PC-9 (cell line): ENCODE measurements around the gene PIP5K1A. TPM values are rescaled to one million over a fixed set of nuclear protein-coding genes. Genes with fewer than 3 reads are reported as not detected.
A peak's percentile ranks its signal among the peaks of the same experiment; 100 is the strongest.

ENCODE experiments used
- BruUV-seq: library from RNA; stranded (reverse); fragments of 400-500 nt; replicated peaks from 2 replicates; lab custom pipeline; 2021; lab: Mats Ljungman, UMichigan
- CTCF ChIA-PET: fragments of 300-600 bp; sonication (Branson Sonifier 250); formaldehyde crosslinking; loops from one replicate; lab custom pipeline; 2022; ENCODE audit warnings: antibody characterized with exemption; lab: Charles Lee
- POLR2A ChIA-PET: fragments of 300-600 bp; sonication (Branson Sonifier 250); formaldehyde crosslinking; loops from one replicate; lab custom pipeline; 2022; ENCODE audit warnings: antibody characterized with exemption; ENCODE audit not compliant: unreplicated experiment; lab: Charles Lee
- DNase-seq, 2 experiments: peaks; one replicate each; pipeline versions ENCODE4 v3.0.0 to v3.0.0-alpha.2; 2015 to 2022; ENCODE audit warnings: mixed read lengths in 1 of 2
- H2AFZ ChIP-seq: fragments of 200-600 bp; sonication (generic); 2 replicates; pipeline ENCODE4 v1.8.1; 2017; ENCODE audit warnings: antibody characterized with exemption
- H3F3A ChIP-seq: fragments of 200-600 bp; sonication (generic); 2 replicates; pipeline ENCODE4 v1.8.1; 2017; ENCODE audit warnings: antibody characterized with exemption, mild to moderate bottlenecking, low read depth; ENCODE audit not compliant: insufficient read depth
- H3K27ac ChIP-seq: fragments of 200-600 bp; sonication (generic); 2 replicates; pipeline ENCODE4 v1.6.1; 2016; ENCODE audit warnings: mixed run types
- H3K27me3 ChIP-seq: fragments of 200-600 bp; sonication (generic); 2 replicates; pipeline ENCODE4 v1.6.1; 2016; ENCODE audit warnings: low read depth, mixed run types; ENCODE audit not compliant: insufficient read depth
- H3K36me3 ChIP-seq: fragments of 200-600 bp; sonication (generic); 2 replicates; pipeline ENCODE4 v1.6.1; 2016; ENCODE audit warnings: low read depth, mixed run types
- H3K4me1 ChIP-seq: fragments of 200-600 bp; sonication (generic); replicated peaks from 2 replicates; pipeline ENCODE4 v1.6.1; 2016; ENCODE audit warnings: mixed run types; ENCODE audit not compliant: insufficient read depth
- H3K4me2 ChIP-seq: fragments of 200-600 bp; sonication (generic); 2 replicates; pipeline ENCODE4 v1.6.1; 2017; ENCODE audit warnings: mixed run types
- H3K4me3 ChIP-seq: fragments of 200-600 bp; sonication (generic); 2 replicates; pipeline ENCODE4 v1.6.1; 2016; ENCODE audit warnings: mixed run types
- H3K79me2 ChIP-seq: fragments of 200-600 bp; sonication (generic); 2 replicates; pipeline ENCODE4 v1.6.1; 2017; ENCODE audit warnings: low read depth, mixed run types
- H3K9me2 ChIP-seq: fragments of 200-600 bp; sonication (generic); 2 replicates; pipeline ENCODE4 v1.8.1; 2017; ENCODE audit warnings: mild to moderate bottlenecking; ENCODE audit not compliant: insufficient read depth
- H3K9me3 ChIP-seq: fragments of 200-600 bp; sonication (generic); 2 replicates; pipeline ENCODE4 v1.8.1; 2016; ENCODE audit warnings: low read depth; ENCODE audit not compliant: insufficient read depth
- H4K20me1 ChIP-seq: fragments of 200-600 bp; sonication (generic); 2 replicates; pipeline ENCODE4 v1.8.1; 2017; ENCODE audit not compliant: insufficient read depth
- EZH2 ChIP-seq: fragments of 200-600 bp; sonication (generic); IDR thresholded peaks from 2 replicates; pipeline ENCODE4 v1.8.0; 2017; ENCODE audit warnings: antibody characterized with exemption, low read depth
- intact Hi-C: fragments of 100-400 bp; cut with micrococcal nuclease; formaldehyde crosslinking; loops from one replicate; pipeline ENCODE4 v1.10.0; 2022; ENCODE audit not compliant: unreplicated experiment
- total RNA-seq: library from RNA; stranded (reverse); gene quantifications from 2 replicates; pipeline ENCODE4 v1.2.3, GENCODE V29; 2021
- TF ChIP-seq, protein P1 (sequence below): fragments of 200-600 bp; sonication (generic); conservative IDR thresholded peaks from 2 replicates; pipeline ENCODE4 v1.6.1; 2017; ENCODE audit warnings: mixed run types, antibody characterized with exemption, mild to moderate bottlenecking, moderate library complexity

The PIP5K1A gene
- total RNA-seq, 1 experiment from 2014 or later, result 69.7 TPM

DNA sequence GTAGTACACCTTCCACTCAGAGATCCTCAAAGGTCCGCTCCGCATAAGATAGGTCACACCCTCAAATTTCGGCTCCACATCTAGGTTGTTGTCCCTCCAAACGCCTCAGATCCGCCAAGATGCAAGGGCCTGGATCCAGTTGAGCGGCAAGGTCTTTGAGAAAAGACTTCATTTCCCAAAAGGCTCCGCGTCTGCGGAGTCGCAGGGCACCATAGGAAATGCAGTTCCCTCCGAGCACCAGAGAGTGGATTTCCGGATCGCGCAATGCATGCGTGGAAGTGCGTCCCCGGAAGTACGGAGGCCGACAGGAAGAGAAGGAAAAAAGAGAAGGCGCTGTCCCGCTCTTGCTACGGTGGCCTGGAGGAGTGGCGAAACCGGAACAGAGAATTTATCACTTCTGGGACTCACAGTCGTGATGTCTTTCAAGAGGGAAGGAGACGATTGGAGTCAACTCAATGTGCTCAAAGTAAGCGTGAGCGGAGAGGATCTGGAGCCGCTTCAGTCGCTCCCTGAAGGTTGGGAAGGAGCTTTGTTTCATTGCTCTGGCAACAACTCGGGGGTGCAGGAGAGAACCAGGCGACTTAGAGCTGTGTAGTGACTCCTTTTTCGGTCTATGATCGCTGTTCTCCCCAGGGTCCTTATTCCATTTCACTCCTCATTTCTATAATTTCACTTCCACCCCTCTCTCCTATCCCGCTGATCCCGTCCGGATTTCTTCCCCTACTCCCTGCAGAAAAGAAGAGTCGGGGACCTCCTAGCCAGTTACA is 32.4 kb upstream of the PIP5K1A start, which contains the start of the genes LYSMD1 and SCNM1:
LYSMD1 (minus strand) TSS at position 165 of the 767 bp plus-strand sequence. CDS start 644 bp downstream, outside the sequence.
SCNM1 (plus strand) TSS at position 407 of the 767 bp plus-strand sequence; CDS start at position 416, 9 bp downstream.
- H3K4me2 ChIP-seq, result peak within 1 kb of the TSS; percentile 96
- peaks cover 6% of the 10 kb centered on the region; the same call in 1 of the 2 replicates for H3F3A ChIP-seq
- H3K9me2 ChIP-seq, result no peaks in the 10 kb centered on the region
- TF ChIP-seq, protein P1, sequence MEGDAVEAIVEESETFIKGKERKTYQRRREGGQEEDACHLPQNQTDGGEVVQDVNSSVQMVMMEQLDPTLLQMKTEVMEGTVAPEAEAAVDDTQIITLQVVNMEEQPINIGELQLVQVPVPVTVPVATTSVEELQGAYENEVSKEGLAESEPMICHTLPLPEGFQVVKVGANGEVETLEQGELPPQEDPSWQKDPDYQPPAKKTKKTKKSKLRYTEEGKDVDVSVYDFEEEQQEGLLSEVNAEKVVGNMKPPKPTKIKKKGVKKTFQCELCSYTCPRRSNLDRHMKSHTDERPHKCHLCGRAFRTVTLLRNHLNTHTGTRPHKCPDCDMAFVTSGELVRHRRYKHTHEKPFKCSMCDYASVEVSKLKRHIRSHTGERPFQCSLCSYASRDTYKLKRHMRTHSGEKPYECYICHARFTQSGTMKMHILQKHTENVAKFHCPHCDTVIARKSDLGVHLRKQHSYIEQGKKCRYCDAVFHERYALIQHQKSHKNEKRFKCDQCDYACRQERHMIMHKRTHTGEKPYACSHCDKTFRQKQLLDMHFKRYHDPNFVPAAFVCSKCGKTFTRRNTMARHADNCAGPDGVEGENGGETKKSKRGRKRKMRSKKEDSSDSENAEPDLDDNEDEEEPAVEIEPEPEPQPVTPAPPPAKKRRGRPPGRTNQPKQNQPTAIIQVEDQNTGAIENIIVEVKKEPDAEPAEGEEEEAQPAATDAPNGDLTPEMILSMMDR, result no peak
- ChIA-PET CTCF (interaction anchor here (1.2 kb wide), 1 partner anchor 66 kb away, joined by 3 read pairs; no protein-coding TSS in a partner anchor), POLR2A (interaction anchor here (0.6 to 0.8 kb wide), 2 partner anchors 24 to 208 kb away, joined by 3 to 21 read pairs; partner anchors contain the start of gene VPS72)
- no peaks in the 10 kb centered on the region for H3K36me3 ChIP-seq
- H3K9me3 ChIP-seq, result no peaks in the 10 kb centered on the region
- H3K4me1 ChIP-seq, result peaks cover 15% of the 10 kb centered on the region; the same call in 1 of the 2 replicates
- H3K4me3 ChIP-seq, result peak within 1 kb of the TSS; percentile 64
- H3K79me2 ChIP-seq, result peaks cover 28% of the 10 kb centered on the region
- H4K20me1 ChIP-seq, result no peaks in the 10 kb centered on the region
- peak within 1 kb of the TSS; percentile 90 for H2AFZ ChIP-seq
- H3K27ac ChIP-seq, result peak within 1 kb of the TSS; percentile 66
- DNase-seq, result peak; percentile 94 to 96
- intact Hi-C loops, result loop anchor here (1.0 to 5.0 kb wide), 2 partner anchors 20 to 159 kb away; partner anchors contain the start of genes MINDY1, PRUNE1 and SEMA6C
- BruUV-seq, result TSS peak; percentile 78
- no peaks in the 10 kb centered on the region for H3K27me3 ChIP-seq

- ChIA-PET CTCF (interaction anchor here (1.2 kb wide), 1 partner anchor 67 kb away, joined by 3 read pairs; no protein-coding TSS in a partner anchor), POLR2A (interaction anchor here (0.6 to 0.8 kb wide), 4 partner anchors 23 to 904 kb away, joined by 3 to 13 read pairs (median 4); partner anchors contain the start of gene VPS72)
- Histone ChIP-seq H3K4me3 (peak overlapping the region; percentile 64), H3K9me2 (no peaks in the 10 kb centered on the region), H3K4me1 (peaks cover 15% of the 10 kb centered on the region; the same call in 1 of the 2 replicates), H3K27ac (peak overlapping the region; percentile 66), H2AFZ (peak overlapping the region; percentile 90), H4K20me1 (no peaks in the 10 kb centered on the region), H3K4me2 (peak overlapping the region; percentile 96), H3F3A (peaks cover 6% of the 10 kb centered on the region; the same call in 1 of the 2 replicates), H3K9me3 (no peaks in the 10 kb centered on the region), H3K79me2 (peaks cover 28% of the 10 kb centered on the region), H3K36me3 (no peaks in the 10 kb centered on the region), H3K27me3 (no peaks in the 10 kb centered on the region)
- TF ChIP-seq, protein P1, result no peak
- no peak for TF ChIP-seq EZH2
- intact Hi-C loops, result loop anchor here (5.0 kb wide), 1 partner anchor 159 kb away; the partner anchor contains the start of genes MINDY1 and PRUNE1
- DNase-seq, result peak; percentile 47 to 67
- BruUV-seq, result no TSS peak
These were observed 31.8 kb upstream of the PIP5K1A start for GRCh38 chr1:151166505-151166956.

DNA sequence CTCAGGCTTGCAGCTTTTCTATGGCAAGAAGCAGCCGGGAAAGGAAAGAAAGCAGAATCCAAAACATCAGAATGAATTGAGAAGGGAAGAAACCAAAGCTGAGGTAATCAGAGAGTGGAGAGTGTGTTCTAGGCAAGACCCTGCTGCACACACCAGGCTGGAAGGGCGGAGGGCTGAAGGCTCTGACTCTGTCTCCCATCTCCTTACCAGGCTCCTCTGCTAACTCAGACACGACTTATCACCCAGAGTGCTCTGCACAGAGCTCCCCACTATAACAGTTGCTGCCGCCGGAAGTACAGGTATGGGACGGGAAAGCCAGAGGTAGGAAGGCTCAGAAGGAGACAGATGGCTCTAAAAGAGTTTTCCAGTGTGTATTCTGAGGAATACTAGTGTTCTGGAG is 31.2 kb upstream of the PIP5K1A start:
- ChIA-PET POLR2A (interaction anchor here (0.6 to 0.7 kb wide), 3 partner anchors 123 to 905 kb away, joined by 3 to 13 read pairs (median 4); no protein-coding TSS in a partner anchor), CTCF (interaction anchor here (1.2 kb wide), 1 partner anchor 67 kb away, joined by 3 read pairs; no protein-coding TSS in a partner anchor)
- H3K4me2 ChIP-seq, result peak overlapping the region; percentile 96
- H3K4me3 ChIP-seq, result peak overlapping the region; percentile 64; the same call in 1 of the 2 replicates
- intact Hi-C loops, result loop anchor here (5.0 kb wide), 1 partner anchor 160 kb away; the partner anchor contains the start of genes MINDY1 and PRUNE1
- no peak for DNase-seq
- peaks cover 28% of the 10 kb centered on the region for H3K79me2 ChIP-seq
- no peaks in the 10 kb centered on the region for H4K20me1 ChIP-seq
- peaks cover 15% of the 10 kb centered on the region; the same call in 1 of the 2 replicates for H3K4me1 ChIP-seq
- no peak overlapping the region for H2AFZ ChIP-seq
- no peaks in the 10 kb centered on the region for H3K9me3 ChIP-seq
- no peaks in the 10 kb centered on the region for H3K9me2 ChIP-seq
- no peaks in the 10 kb centered on the region for H3K36me3 ChIP-seq
- peak overlapping the region; percentile 66; the same call in 1 of the 2 replicates for H3K27ac ChIP-seq
- H3F3A ChIP-seq, result peaks cover 6% of the 10 kb centered on the region; the same call in 1 of the 2 replicates
- H3K27me3 ChIP-seq, result no peaks in the 10 kb centered on the region
- BruUV-seq, result no TSS peak
- no peak for TF ChIP-seq EZH2
- TF ChIP-seq, protein P1, result no peak
